ENCODE results near the gene OR6X1. TPM values are rescaled to one million over a fixed set of nuclear protein-coding genes. Genes with fewer than 3 reads are reported as not detected.
A peak's percentile ranks its signal among the peaks of the same experiment; 100 is the strongest.

Gene OR6X1
- total RNA-seq, 2 donors from 2014 or later: not detected

- Histone ChIP-seq H3K4me3 (peak overlapping the region; percentile 76 to 78), H3K4me1 (peaks cover 0 to 18% of the 10 kb centered on the region in 2 donors), H3K27ac (peak overlapping the region; percentile 71 to 78), H3K9me3 (no peaks in the 10 kb centered on the region), H3K36me3 (no peaks in the 10 kb centered on the region), H3K27me3 (no peaks in the 10 kb centered on the region)
- no peak for DNase-seq (ENCODE audit: low spot score)
- no peak for TF ChIP-seq CTCF (IDR thresholded peaks at IDR 0.05)
Measured at GRCh38 chr11:123740787-123741158, 13.5 kb downstream of the OR6X1 start.

- no peak for TF ChIP-seq CTCF (IDR thresholded peaks at IDR 0.05)
- peaks cover 0 to 18% of the 10 kb centered on the region in 2 donors for H3K4me1 ChIP-seq
- no peak for DNase-seq (ENCODE audit: low spot score)
- no peak overlapping the region for H3K27ac ChIP-seq
- no peak overlapping the region for H3K4me3 ChIP-seq
- no peaks in the 10 kb centered on the region for H3K9me3 ChIP-seq
- peaks cover 4% of the 10 kb centered on the region for H3K36me3 ChIP-seq
- no peaks in the 10 kb centered on the region for H3K27me3 ChIP-seq
Measured at GRCh38 chr11:123738374-123738773, 15.9 kb downstream of the OR6X1 start.

GRCh38 chr11:123736769-123737168, 17.5 kb downstream of the OR6X1 start:
- H3K4me3 ChIP-seq: no peak overlapping the region
- DNase-seq (ENCODE audit: low spot score): no peak
- TF ChIP-seq CTCF (IDR thresholded peaks at IDR 0.05): no peak

GRCh38 chr11:123729602-123730001, 24.7 kb downstream of the OR6X1 start:
- Histone ChIP-seq H3K9me3 (no peaks in the 10 kb centered on the region), H3K4me1 (no peaks in the 10 kb centered on the region), H3K36me3 (peaks cover 62% of the 10 kb centered on the region), H3K27ac (no peak overlapping the region), H3K4me3 (no peak overlapping the region), H3K27me3 (no peaks in the 10 kb centered on the region)
- TF ChIP-seq CTCF (IDR thresholded peaks at IDR 0.05): no peak
- no peak for DNase-seq (ENCODE audit: low spot score)

More at GRCh38 chr11:123736769-123737168, 17.5 kb downstream of the OR6X1 start:
- peaks cover 0 to 11% of the 10 kb centered on the region in 2 donors for H3K4me1 ChIP-seq
- H3K27ac ChIP-seq: no peak overlapping the region
- no peaks in the 10 kb centered on the region for H3K27me3 ChIP-seq
- no peaks in the 10 kb centered on the region for H3K9me3 ChIP-seq
- H3K36me3 ChIP-seq: peaks cover 4% of the 10 kb centered on the region

- no peak overlapping the region for H3K27ac ChIP-seq
- H3K4me1 ChIP-seq: no peaks in the 10 kb centered on the region
- no peaks in the 10 kb centered on the region for H3K27me3 ChIP-seq
- H3K9me3 ChIP-seq: no peaks in the 10 kb centered on the region
- no peak overlapping the region for H3K4me3 ChIP-seq
- DNase-seq (ENCODE audit: low spot score): no peak
- TF ChIP-seq CTCF (IDR thresholded peaks at IDR 0.05): no peak
- peaks cover 64% of the 10 kb centered on the region for H3K36me3 ChIP-seq
Measured at GRCh38 chr11:123725995-123726655, 28.2 kb downstream of the OR6X1 start.

GRCh38 chr11:123719452-123719851, 34.9 kb downstream of the OR6X1 start:
- Histone ChIP-seq H3K9me3 (no peaks in the 10 kb centered on the region), H3K4me3 (no peak overlapping the region), H3K27ac (no peak overlapping the region), H3K27me3 (no peaks in the 10 kb centered on the region), H3K4me1 (no peaks in the 10 kb centered on the region), H3K36me3 (peaks cover under 1% of the 10 kb centered on the region)
- DNase-seq (ENCODE audit: low spot score): no peak
- TF ChIP-seq CTCF (IDR thresholded peaks at IDR 0.05): no peak
